ENCODE data around the gene ZNF76.

The ZNF76 gene

DNA sequence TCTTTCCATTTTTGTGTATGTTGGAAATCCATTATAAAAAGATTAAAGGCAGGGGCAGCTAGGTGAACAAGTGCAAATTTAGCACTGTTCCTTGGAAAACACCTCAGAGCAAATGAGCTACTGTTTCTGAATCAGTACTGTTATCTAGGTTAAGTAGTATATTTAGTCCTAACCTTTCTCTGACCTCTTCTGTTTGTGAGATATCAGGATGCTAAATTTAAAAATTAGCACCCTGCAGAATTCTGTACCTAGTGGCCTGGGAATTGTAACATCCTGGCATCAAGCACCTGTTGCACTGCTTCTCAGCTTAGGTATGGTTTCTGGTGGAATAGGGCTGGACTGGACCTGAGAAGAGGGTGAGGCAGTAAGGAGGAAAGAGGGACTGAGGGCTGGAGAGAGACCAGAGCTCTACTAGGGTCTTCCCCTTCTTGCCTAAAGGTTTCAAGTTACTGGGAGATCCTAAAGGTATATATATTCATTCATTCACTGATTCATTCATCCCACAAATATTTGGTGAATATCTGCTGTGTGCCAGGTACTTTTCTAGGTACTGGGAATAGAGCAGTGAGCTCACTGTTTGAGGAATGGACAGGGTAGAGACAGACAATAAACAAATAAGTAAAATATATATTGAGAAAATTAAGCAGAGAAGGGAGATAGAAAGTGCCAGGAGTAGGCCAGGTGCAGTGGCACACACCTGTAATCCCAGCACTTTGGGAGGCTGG lies 5.2 kb downstream of the ZNF76 start:
- no peak for DNase-seq
- no peaks in the 10 kb centered on the region for H3K9me3 Mint-ChIP-seq
- H3K27ac Mint-ChIP-seq = no peak overlapping the region
- peaks cover 36% of the 10 kb centered on the region for H3K4me1 Mint-ChIP-seq
- no peak overlapping the region for H3K4me3 Mint-ChIP-seq
- no peaks in the 10 kb centered on the region for H3K27me3 Mint-ChIP-seq
- CTCF ChIA-PET = interaction anchor here (1.8 kb wide), 1 partner anchor 23 kb away, joined by 3 read pairs; no protein-coding TSS in a partner anchor
- peaks cover 5% of the 10 kb centered on the region for H3K36me3 Mint-ChIP-seq

DNA sequence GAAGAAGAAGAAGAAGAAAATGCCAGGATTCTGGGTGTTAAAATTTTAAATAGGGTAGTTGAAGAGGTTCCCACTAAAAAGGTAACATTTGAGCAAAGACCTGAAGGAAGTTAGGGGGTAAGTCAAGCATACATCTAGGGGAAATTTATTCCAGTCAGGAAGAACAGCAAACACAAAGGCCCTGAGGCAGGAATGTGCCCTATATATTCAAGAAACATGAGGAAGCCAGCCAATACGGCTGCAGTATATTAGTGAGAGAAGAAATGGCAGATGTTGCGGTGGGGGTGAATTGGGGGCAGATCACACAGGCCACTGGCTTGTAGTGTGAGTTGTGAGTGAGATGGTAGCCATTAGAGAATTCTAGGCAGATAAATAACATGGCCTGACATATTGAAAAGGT lies 6.0 kb downstream of the ZNF76 start:
- H3K27me3 Mint-ChIP-seq = no peaks in the 10 kb centered on the region
- H3K27ac Mint-ChIP-seq = no peak overlapping the region
- no peaks in the 10 kb centered on the region for H3K9me3 Mint-ChIP-seq
- H3K36me3 Mint-ChIP-seq = peaks cover 8% of the 10 kb centered on the region
- H3K4me1 Mint-ChIP-seq = peaks cover 29% of the 10 kb centered on the region
- no peak for DNase-seq
- no peak overlapping the region for H3K4me3 Mint-ChIP-seq
- CTCF ChIA-PET = no interaction called here

DNA sequence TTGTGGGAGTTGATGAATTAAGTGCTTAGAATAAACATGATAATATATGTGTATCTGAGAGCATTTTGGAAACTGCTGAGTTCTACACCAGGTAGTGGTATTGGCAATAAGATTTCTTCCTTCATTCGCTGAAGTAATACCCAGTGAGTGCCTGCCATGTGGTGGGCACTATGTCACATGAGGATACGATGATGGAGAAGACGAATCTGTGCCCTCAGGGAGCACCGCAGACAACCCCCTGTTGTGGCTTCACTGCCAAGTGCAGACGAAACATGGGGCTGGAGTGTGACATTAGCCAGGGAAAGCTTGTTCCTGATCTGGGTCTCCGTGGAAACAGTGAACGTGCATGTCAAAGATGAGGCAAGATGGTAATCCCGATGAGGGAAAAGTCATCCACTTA lies 7.9 kb downstream of the ZNF76 start:
- no peak overlapping the region for H3K27ac Mint-ChIP-seq
- H3K9me3 Mint-ChIP-seq = no peaks in the 10 kb centered on the region
- H3K4me1 Mint-ChIP-seq = peaks cover 16% of the 10 kb centered on the region
- H3K36me3 Mint-ChIP-seq = peaks cover 7% of the 10 kb centered on the region
- H3K4me3 Mint-ChIP-seq = no peak overlapping the region
- no peaks in the 10 kb centered on the region for H3K27me3 Mint-ChIP-seq
- CTCF ChIA-PET = interaction anchor here (1.0 kb wide), 1 partner anchor 9 kb away, joined by 3 read pairs; no protein-coding TSS in a partner anchor
- DNase-seq = no peak

DNA sequence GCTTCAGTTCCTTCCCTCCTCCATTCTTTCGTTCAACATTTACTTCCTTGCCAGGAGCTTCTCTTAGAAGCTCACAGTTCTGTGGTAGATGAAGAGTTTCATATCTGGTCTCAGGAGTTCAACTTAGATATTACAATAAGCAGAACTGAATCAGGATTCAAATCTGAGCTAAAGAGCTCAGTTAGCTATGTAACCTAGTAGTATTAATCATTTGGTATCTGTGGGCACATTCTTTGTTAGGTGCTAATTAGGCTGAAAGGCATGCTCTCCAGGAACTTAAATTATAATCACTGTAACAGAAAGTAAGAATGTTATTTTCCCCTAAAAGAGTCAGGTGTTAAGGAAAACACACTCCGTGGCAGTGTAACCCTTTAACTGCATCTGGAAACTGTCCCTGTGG lies 8.4 kb downstream of the ZNF76 start:
- peaks cover 12% of the 10 kb centered on the region for H3K4me1 Mint-ChIP-seq
- no peaks in the 10 kb centered on the region for H3K27me3 Mint-ChIP-seq
- H3K27ac Mint-ChIP-seq = no peak overlapping the region
- no peaks in the 10 kb centered on the region for H3K9me3 Mint-ChIP-seq
- CTCF ChIA-PET = interaction anchor here (1.0 kb wide), 1 partner anchor 9 kb away, joined by 3 read pairs; no protein-coding TSS in a partner anchor
- no peak for DNase-seq
- H3K36me3 Mint-ChIP-seq = peaks cover 7% of the 10 kb centered on the region
- no peak overlapping the region for H3K4me3 Mint-ChIP-seq

DNA sequence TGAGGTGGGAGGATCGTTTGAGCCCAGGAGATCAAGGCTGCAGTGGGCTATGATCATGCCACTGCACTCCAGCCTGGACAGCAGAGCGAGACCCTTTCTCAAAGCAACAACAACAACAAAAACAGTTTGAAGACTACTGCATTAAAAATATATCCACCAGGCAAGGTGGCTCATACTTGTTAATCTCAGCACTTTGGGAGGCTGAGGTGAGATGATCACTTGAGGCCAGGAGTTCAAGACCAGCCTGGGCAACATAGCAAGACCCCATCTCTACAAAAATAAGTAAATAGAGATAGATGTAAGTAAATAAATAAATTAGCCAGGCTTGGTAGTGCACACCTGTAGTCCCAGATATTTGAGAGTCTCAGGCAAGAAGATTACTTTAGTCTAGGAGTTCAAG lies 12.5 kb downstream of the ZNF76 start:
- CTCF ChIA-PET = interaction anchor here (1.1 kb wide), 1 partner anchor 754 kb away, joined by 3 read pairs; no protein-coding TSS in a partner anchor
- peaks cover 4% of the 10 kb centered on the region for H3K4me1 Mint-ChIP-seq
- peaks cover 3% of the 10 kb centered on the region for H3K36me3 Mint-ChIP-seq
- no peak overlapping the region for H3K27ac Mint-ChIP-seq
- H3K4me3 Mint-ChIP-seq = no peak overlapping the region
- no peaks in the 10 kb centered on the region for H3K9me3 Mint-ChIP-seq
- no peak for DNase-seq
- no peaks in the 10 kb centered on the region for H3K27me3 Mint-ChIP-seq

DNA sequence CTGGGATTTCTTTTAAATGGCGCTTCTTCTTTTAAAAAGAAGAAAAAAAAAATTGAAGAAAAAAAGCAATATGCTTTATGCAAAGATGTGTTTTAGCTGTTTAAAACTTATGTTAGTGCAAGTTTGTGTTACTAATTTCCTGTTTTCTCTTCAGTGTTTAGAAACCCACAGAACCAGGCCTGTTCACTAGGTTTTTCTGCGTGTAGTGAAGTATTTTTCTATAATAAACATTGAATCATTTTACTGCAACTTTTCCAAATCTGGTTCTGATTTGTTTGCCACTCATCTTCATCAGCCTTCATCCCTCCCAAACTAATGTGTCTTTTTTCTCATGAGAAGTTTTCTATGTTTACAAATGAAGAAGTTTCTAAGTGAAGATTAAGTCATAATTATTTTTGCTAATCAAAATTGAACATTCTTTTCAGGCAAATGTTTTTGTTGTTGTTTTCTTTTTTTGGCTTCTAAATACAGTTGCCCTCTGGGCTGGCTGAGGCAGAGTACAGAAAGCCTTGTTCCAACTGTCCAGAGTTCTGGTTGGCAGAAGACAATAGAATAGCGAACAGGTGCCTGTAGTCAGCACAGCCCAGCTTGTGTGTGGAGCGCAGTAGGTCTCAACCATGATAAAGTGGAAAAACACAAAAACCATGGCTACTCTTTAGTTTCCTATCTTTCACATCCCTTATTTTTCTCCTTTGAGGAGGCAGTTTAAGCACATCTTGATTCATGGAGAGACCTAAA lies 14.5 kb downstream of the ZNF76 start:
- Mint-ChIP-seq H3K27me3 (no peaks in the 10 kb centered on the region), H3K27ac (no peak overlapping the region), H3K4me3 (no peak overlapping the region), H3K4me1 (peaks cover 4% of the 10 kb centered on the region), H3K36me3 (peaks cover 3% of the 10 kb centered on the region), H3K9me3 (no peaks in the 10 kb centered on the region)
- CTCF ChIA-PET = interaction anchor here (1.3 kb wide), 1 partner anchor 21 kb away, joined by 3 read pairs; no protein-coding TSS in a partner anchor
- no peak for DNase-seq

DNA sequence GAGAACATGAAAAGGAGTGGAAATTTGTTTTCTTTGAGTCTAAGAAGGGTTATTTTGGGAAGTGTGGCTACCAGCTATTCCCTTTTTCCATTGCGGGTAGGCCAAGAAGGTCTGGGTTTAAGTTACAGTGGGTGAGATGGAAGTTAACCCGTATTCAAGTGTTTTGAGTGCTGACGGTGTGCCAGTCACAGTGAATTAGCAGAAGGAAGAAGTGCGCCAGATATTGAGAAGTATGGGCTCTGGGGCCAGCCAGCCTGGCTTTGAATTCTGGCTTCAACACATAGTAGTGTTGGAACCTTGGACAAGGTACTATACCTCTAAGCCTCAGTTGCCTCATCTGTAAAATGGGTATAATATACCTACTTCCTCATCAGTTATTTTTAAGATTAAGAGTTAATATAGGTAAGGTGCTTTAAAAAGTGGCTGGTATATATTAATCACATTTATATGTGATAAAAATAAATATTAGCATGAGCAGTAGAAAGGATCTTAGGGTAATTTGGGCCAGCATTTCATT lies 16.3 kb downstream of the ZNF76 start:
- no peak overlapping the region for H3K27ac Mint-ChIP-seq
- no peak overlapping the region for H3K4me3 Mint-ChIP-seq
- no peaks in the 10 kb centered on the region for H3K36me3 Mint-ChIP-seq
- H3K27me3 Mint-ChIP-seq = no peaks in the 10 kb centered on the region
- CTCF ChIA-PET = interaction anchor here (0.6 kb wide), 1 partner anchor 183 kb away, joined by 3 read pairs; no protein-coding TSS in a partner anchor
- H3K4me1 Mint-ChIP-seq = peaks cover 3% of the 10 kb centered on the region
- DNase-seq = no peak
- H3K9me3 Mint-ChIP-seq = no peaks in the 10 kb centered on the region

DNA sequence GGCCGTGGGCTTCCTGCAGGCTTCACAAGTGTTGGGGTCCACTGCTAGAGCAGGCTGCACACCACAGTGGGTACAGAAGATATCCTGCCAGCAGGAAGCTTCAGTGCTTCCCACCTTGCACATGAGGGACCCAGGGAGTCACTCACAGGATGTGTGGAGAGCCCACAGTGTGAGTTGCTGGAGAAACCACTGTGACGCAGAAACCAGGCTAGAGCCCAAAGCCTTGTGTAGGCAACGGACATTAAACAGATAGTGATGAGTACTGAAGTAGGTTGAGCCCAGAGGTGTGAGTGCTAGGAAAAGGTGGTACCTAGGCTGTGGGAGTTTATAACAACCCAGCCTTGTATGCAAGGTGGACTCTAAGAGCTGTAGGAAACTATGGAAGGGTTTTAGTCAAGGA lies 19.2 kb downstream of the ZNF76 start:
- Mint-ChIP-seq H3K4me1 (peaks cover 3% of the 10 kb centered on the region), H3K36me3 (peaks cover 15% of the 10 kb centered on the region), H3K27me3 (no peaks in the 10 kb centered on the region), H3K27ac (no peak overlapping the region), H3K9me3 (no peaks in the 10 kb centered on the region), H3K4me3 (no peak overlapping the region)
- DNase-seq = no peak
- CTCF ChIA-PET = interaction anchor here (0.7 kb wide), 1 partner anchor 15 kb away, joined by 4 read pairs; no protein-coding TSS in a partner anchor

DNA sequence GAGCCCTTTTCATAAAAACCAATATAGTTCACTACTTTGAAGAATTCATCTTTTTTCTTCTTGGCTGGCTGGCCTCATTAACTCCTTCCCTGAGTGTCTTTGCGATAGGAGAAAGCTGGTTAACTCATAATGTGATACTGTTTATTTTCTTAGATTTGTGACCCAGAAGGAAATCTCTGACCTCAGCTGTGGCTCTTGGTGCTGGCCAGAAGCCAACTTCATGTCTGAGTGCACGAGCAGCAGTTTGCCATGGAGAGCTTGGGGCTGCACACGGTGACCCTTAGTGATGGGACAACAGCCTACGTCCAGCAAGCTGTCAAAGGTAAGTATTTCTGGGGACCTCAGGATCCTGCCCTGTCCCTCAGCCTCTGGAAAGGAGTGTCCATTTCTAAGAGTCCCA lies 21.4 kb downstream of the ZNF76 start:
- no peaks in the 10 kb centered on the region for H3K9me3 Mint-ChIP-seq
- peaks cover 23% of the 10 kb centered on the region for H3K36me3 Mint-ChIP-seq
- H3K27ac Mint-ChIP-seq = no peak overlapping the region
- CTCF ChIA-PET = interaction anchor here (1.5 kb wide), 1 partner anchor 9 kb away, joined by 3 read pairs; no protein-coding TSS in a partner anchor
- H3K4me1 Mint-ChIP-seq = no peaks in the 10 kb centered on the region
- H3K4me3 Mint-ChIP-seq = no peak overlapping the region
- no peak for DNase-seq
- no peaks in the 10 kb centered on the region for H3K27me3 Mint-ChIP-seq

DNA sequence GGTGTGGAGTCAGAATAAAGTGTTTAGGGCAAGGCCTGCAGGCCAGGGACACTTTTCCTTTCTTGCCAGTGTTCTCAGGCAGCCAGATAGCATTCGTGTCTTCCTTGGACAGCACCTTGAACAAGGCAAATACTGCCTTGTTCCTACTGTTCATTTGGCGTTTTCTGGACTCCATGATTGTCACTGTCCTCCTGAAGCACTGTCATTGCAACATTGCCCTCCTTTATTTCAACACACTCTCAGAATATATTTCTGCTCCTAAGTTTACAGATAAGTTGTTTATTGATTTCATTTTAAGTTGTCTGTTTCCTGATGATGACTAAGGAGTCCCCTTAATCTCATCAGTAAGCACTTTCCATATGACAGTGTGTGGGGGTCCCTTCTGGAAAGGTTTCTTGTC lies 22.9 kb downstream of the ZNF76 start:
- peaks cover 33% of the 10 kb centered on the region for H3K36me3 Mint-ChIP-seq
- no peaks in the 10 kb centered on the region for H3K9me3 Mint-ChIP-seq
- CTCF ChIA-PET = interaction anchor here (2.2 kb wide), 1 partner anchor 11 kb away, joined by 7 read pairs; no protein-coding TSS in a partner anchor
- H3K4me1 Mint-ChIP-seq = no peaks in the 10 kb centered on the region
- DNase-seq = no peak
- H3K27me3 Mint-ChIP-seq = no peaks in the 10 kb centered on the region
- no peak overlapping the region for H3K4me3 Mint-ChIP-seq
- H3K27ac Mint-ChIP-seq = no peak overlapping the region

DNA sequence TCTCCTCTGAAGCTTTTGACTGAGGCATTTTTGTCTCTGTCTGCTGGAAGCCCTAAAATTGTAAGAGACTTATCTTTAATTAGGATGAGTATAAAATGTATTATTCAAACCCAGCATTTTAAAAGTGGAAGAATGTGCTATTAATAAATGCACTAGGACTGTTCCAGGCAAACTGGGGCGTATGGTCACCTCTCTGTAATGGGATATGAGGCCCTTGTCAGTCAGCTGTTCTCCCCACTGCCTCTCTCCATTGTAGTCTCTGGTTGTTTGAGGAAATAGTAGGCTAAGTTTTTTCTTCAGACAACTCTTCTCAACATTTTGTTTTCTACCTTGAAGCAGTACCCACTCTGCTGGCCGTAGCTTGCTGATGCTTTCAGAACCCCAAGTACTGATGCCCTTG lies 23.8 kb downstream of the ZNF76 start:
- CTCF ChIA-PET = interaction anchor here (2.2 kb wide), 1 partner anchor 10 kb away, joined by 7 read pairs; no protein-coding TSS in a partner anchor
- peaks cover 38% of the 10 kb centered on the region for H3K36me3 Mint-ChIP-seq

DNA sequence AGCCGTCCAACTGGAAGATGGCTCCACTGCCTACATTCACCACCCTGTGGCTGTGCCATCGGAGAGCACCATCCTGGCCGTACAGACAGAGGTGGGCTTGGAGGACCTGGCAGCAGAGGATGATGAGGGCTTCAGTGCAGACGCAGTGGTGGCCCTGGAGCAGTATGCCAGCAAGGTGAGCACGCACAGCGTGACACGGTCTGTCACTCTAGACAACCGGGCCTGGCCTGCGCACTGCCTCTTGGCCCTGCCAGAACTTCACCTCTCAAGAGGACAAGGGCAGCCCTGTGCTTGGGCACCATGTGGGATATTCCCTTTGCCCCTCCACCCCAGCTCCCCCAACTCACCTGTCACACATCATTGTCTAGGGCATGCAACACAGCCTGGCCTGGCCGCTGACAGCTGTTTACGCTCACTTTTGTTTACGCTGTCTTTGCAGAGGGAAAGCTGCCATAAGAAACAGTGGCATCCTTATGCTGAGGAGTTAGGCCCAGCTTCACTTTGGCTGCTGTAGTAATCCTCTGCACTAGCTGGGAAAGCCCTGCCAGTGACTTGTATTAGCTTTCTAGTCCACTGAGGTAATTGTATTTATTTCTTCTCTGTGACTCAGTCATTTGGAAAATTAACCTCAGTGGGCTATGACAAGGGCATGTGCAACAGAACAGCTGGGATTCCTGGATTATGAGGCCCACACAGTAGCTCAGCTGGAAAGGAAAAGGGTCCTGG lies 28.3 kb downstream of the ZNF76 start:
- H3K4me3 Mint-ChIP-seq = no peak overlapping the region
- H3K9me3 Mint-ChIP-seq = no peaks in the 10 kb centered on the region
- no peaks in the 10 kb centered on the region for H3K4me1 Mint-ChIP-seq
- CTCF ChIA-PET = interaction anchor here (3.0 kb wide), 1 partner anchor 9 kb away, joined by 16 read pairs; the partner anchor contains the start of gene DEF6
- H3K27me3 Mint-ChIP-seq = no peaks in the 10 kb centered on the region
- DNase-seq = no peak
- peaks cover 43% of the 10 kb centered on the region for H3K36me3 Mint-ChIP-seq
- no peak overlapping the region for H3K27ac Mint-ChIP-seq

More for the DNA sequence above, 23.8 kb downstream of the ZNF76 start:
- Mint-ChIP-seq H3K27ac (no peak overlapping the region), H3K9me3 (no peaks in the 10 kb centered on the region), H3K4me3 (no peak overlapping the region), H3K27me3 (no peaks in the 10 kb centered on the region), H3K4me1 (no peaks in the 10 kb centered on the region)
- no peak for DNase-seq

DNA sequence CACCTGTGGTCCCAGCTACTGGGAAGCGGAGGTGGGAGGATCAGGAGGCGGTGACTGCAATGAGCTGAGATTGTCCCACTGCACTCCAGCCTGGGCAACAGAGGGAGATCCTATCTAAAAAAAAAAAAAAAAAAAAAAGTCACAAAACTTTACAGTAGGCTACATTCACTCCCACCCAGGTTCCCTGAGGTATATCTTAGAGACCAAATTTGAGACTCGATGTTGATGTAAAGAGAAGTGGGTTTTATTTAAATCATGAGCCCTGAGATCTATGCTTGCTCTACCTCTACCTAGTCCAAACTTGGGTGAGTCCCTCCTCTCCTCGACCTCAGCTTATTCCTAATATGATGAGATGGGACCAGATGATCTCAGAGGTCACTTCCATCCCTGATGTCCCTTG lies 29.3 kb downstream of the ZNF76 start:
- no peak overlapping the region for H3K4me3 Mint-ChIP-seq
- DNase-seq = no peak
- CTCF ChIA-PET = interaction anchor here (1.0 to 3.0 kb wide), 4 partner anchors 8 to 160 kb away, joined by 3 to 16 read pairs (median 4); partner anchors contain the start of gene DEF6

DNA sequence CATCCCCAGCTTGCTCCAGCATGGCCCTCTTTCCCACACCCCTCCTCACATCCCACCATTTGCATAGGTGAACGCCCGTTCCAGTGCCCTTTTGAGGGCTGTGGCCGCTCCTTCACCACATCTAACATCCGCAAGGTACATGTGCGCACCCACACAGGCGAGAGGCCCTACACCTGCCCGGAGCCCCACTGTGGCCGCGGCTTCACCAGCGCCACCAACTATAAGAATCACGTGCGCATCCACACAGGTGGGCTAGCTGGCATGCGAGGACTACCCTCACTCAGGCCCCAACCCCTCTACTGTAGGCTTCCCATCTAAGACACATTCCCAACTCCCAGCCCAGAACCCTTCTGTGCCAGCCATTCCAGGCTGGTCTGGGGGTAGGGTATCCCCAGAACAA lies 32.0 kb downstream of the ZNF76 start:
- Mint-ChIP-seq H3K4me1 (peaks cover 2% of the 10 kb centered on the region), H3K4me3 (no peak overlapping the region), H3K27ac (peak overlapping the region; percentile 67), H3K36me3 (peaks cover 30% of the 10 kb centered on the region), H3K27me3 (no peaks in the 10 kb centered on the region), H3K9me3 (no peaks in the 10 kb centered on the region)
- DNase-seq = no peak
- CTCF ChIA-PET = interaction anchor here (1.5 kb wide), 1 partner anchor 36 kb away, joined by 6 read pairs; no protein-coding TSS in a partner anchor

More for the DNA sequence above, 29.3 kb downstream of the ZNF76 start:
- H3K4me1 Mint-ChIP-seq = no peaks in the 10 kb centered on the region
- no peaks in the 10 kb centered on the region for H3K9me3 Mint-ChIP-seq
- no peak overlapping the region for H3K27ac Mint-ChIP-seq
- no peaks in the 10 kb centered on the region for H3K27me3 Mint-ChIP-seq
- peaks cover 38% of the 10 kb centered on the region for H3K36me3 Mint-ChIP-seq
